CD14-positive monocyte (primary cell): ENCODE results near the gene TNFAIP8. TPM values are rescaled to one million over a fixed set of nuclear protein-coding genes. Genes with fewer than 3 reads are reported as not detected.

Source experiments
- DNase-seq, 3 donors: peaks; one replicate each; pipeline ENCODE4 v3.0.0-alpha.2; 2011 to 2022
- H2AFZ ChIP-seq: 2 replicates; pipeline ENCODE4 v1.6.0; 2012; ENCODE audit warnings: mild to moderate bottlenecking, low read depth, low read length, inconsistent platforms; ENCODE audit not compliant: insufficient read depth, poor library complexity, severe bottlenecking
- H3K27ac ChIP-seq, 2 donors: 1 replicate in 1 of 2; 2 replicates in 1 of 2; pipeline ENCODE4 v1.5.1; 2012 to 2013; ENCODE audit warnings: low read length in 2 of 2, control low read depth in 1 of 2, inconsistent platforms in 1 of 2, low read depth in 1 of 2, mild to moderate bottlenecking in 1 of 2
- H3K27me3 ChIP-seq, 2 donors: one replicate each; pipeline versions ENCODE4 v1.6.0 to v1.6.1; 2011 to 2013; ENCODE audit warnings: low read length in 2 of 2; ENCODE audit not compliant: control insufficient read depth in 2 of 2, insufficient read depth in 2 of 2
- H3K36me3 ChIP-seq, 2 donors: replicated peaks in 1 of 2; 1 replicate in 1 of 2; 2 replicates in 1 of 2; pipeline versions ENCODE4 v1.5.1 to v1.6.1; 2012 to 2013; ENCODE audit warnings: low read length in 2 of 2, control low read depth in 1 of 2, inconsistent platforms in 1 of 2, mild to moderate bottlenecking in 1 of 2; ENCODE audit not compliant: insufficient read depth in 2 of 2, control insufficient read depth in 1 of 2
- H3K4me1 ChIP-seq, 2 donors: 1 replicate in 1 of 2; 2 replicates in 1 of 2; pipeline versions ENCODE4 v1.5.1 to v1.6.1; 2012 to 2013; ENCODE audit warnings: low read length in 2 of 2, control low read depth in 1 of 2, inconsistent platforms in 1 of 2, mild to moderate bottlenecking in 1 of 2, moderate library complexity in 1 of 2; ENCODE audit not compliant: insufficient read depth in 2 of 2, control insufficient read depth in 1 of 2
- H3K4me2 ChIP-seq: replicated peaks from 2 replicates; pipeline ENCODE3; 2012; ENCODE audit warnings: low read length, moderate library complexity, mild to moderate bottlenecking; ENCODE audit not compliant: poor library complexity, severe bottlenecking; ENCODE audit errors: extremely low read depth
- H3K4me3 ChIP-seq, 3 experiments: fragments of 200-600 bp in 1 of 3; sonication (generic) in 1 of 3; replicated peaks in 1 of 3; 1 replicate in 2 of 3; 2 replicates in 1 of 3; pipeline ENCODE4 v1.5.1; 2011 to 2013; ENCODE audit warnings: low read length in 3 of 3, mild to moderate bottlenecking in 3 of 3, control low read depth in 2 of 3, low read depth in 2 of 3, inconsistent platforms in 1 of 3, moderate library complexity in 1 of 3
- H3K79me2 ChIP-seq: 2 replicates; pipeline ENCODE4 v1.6.0; 2012; ENCODE audit warnings: mild to moderate bottlenecking, control low read depth, inconsistent platforms, low read length, moderate library complexity; ENCODE audit not compliant: insufficient read depth
- H3K9ac ChIP-seq: 2 replicates; pipeline ENCODE4 v1.6.0; 2017; ENCODE audit warnings: low read length, mild to moderate bottlenecking; ENCODE audit not compliant: insufficient read depth, poor library complexity, severe bottlenecking
- H3K9me3 ChIP-seq, 2 donors: replicated peaks in 1 of 2; 1 replicate in 1 of 2; 2 replicates in 1 of 2; pipeline versions ENCODE4 v1.5.1 to v1.6.1; 2012 to 2013; ENCODE audit warnings: low read length in 2 of 2, control low read depth in 1 of 2; ENCODE audit not compliant: control insufficient read depth in 1 of 2, insufficient read depth in 1 of 2
- H4K20me1 ChIP-seq: 2 replicates; pipeline ENCODE4 v1.6.0; 2012; ENCODE audit warnings: mild to moderate bottlenecking, low read length, control low read depth, moderate library complexity; ENCODE audit not compliant: insufficient read depth
- H3K27ac Mint-ChIP-seq, 7 donors: one replicate each; pipeline ENCODE4 v1.8.0; 2020; ENCODE audit warnings: mild to moderate bottlenecking in 7 of 7, mixed read lengths in 7 of 7, moderate library complexity in 6 of 7, inconsistent platforms in 2 of 7
- H3K27me3 Mint-ChIP-seq, 3 donors: one replicate each; pipeline ENCODE4 v1.8.0; 2021 to 2022; ENCODE audit warnings: low read depth in 3 of 3, mild to moderate bottlenecking in 3 of 3, mixed read lengths in 3 of 3, moderate library complexity in 3 of 3, inconsistent platforms in 1 of 3
- H3K36me3 Mint-ChIP-seq, 2 donors: one replicate each; pipeline ENCODE4 v1.8.0; 2020; ENCODE audit warnings: mixed read lengths in 2 of 2, inconsistent platforms in 1 of 2, mild to moderate bottlenecking in 1 of 2
- H3K4me1 Mint-ChIP-seq: one replicate; pipeline ENCODE4 v1.8.0; 2020; ENCODE audit warnings: mild to moderate bottlenecking, mixed read lengths
- H3K4me3 Mint-ChIP-seq, 2 donors: one replicate each; pipeline ENCODE4 v1.8.0; 2020; ENCODE audit warnings: mild to moderate bottlenecking in 2 of 2, mixed read lengths in 2 of 2, moderate library complexity in 1 of 2
- H3K9me3 Mint-ChIP-seq, 7 donors: one replicate each; pipeline ENCODE4 v1.8.0; 2020 to 2022; ENCODE audit warnings: mixed read lengths in 7 of 7, mild to moderate bottlenecking in 6 of 7, moderate library complexity in 6 of 7, inconsistent platforms in 2 of 7
- CTCF ChIP-seq: fragments of 200-600 bp; IDR thresholded peaks from one replicate; pipeline ENCODE4 v1.8.0; 2022; ENCODE audit warnings: antibody characterized with exemption, mild to moderate bottlenecking
- WGBS: methylation state at CpG from one replicate; pipeline ENCODE4 v1.1.5; 2013; ENCODE audit warnings: missing lambda C conversion rate; ENCODE audit not compliant: insufficient coverage; 5-methylcytosine and 5-hydroxymethylcytosine counted together
- intact Hi-C, 2 donors: fragments of 100-400 bp; cut with micrococcal nuclease; formaldehyde crosslinking; loops; one replicate each; pipeline versions ENCODE4 v1.15.0 to v1.15.1; 2023
- polyA plus RNA-seq, 3 donors: library from polyadenylated mRNA; depleted of rRNA in 1 of 3; unstranded in 2 of 3; stranded (reverse) in 1 of 3; fragments of 300-500 nt in 2 of 3; fragments of >200 nt in 1 of 3; fragmentation: Illumina TruSeq in 2 of 3; gene quantifications; 1 replicate in 2 of 3; 2 replicates in 1 of 3; pipeline ENCODE4 v1.2.3, GENCODE V29; 2012 to 2021

Gene TNFAIP8
- polyA plus RNA-seq, 3 donors, result 20.6 to 55.5 (median 47.0) TPM

- no peak overlapping the region for H3K4me3 Mint-ChIP-seq
- Histone ChIP-seq H3K4me3 (no peak overlapping the region), H3K4me2 (no peak overlapping the region), H4K20me1 (peaks cover 83% of the 10 kb centered on the region), H3K36me3 (peaks cover 0 to 5% of the 10 kb centered on the region in 2 donors), H3K27me3 (no peaks in the 10 kb centered on the region), H3K9me3 (no peaks in the 10 kb centered on the region), H2AFZ (no peak overlapping the region), H3K27ac (peak overlapping the region in 1 of 2 donors; percentile 52), H3K4me1 (peaks cover 40 to 52% of the 10 kb centered on the region in 2 donors), H3K9ac (no peak overlapping the region), H3K79me2 (peaks cover 100% of the 10 kb centered on the region)
- 92% methylated on average over 2 of the region's 3 CpGs for WGBS
- peak overlapping the region in 5 of 7 donors; percentile 41 to 87 (median 43) for H3K27ac Mint-ChIP-seq
- H3K36me3 Mint-ChIP-seq, result peaks cover 13 to 15% of the 10 kb centered on the region in 2 donors
- intact Hi-C loops, result no loop called here
- peaks cover 0 to 2% (median 0%) of the 10 kb centered on the region in 3 donors for H3K27me3 Mint-ChIP-seq
- H3K4me1 Mint-ChIP-seq, result peaks cover 73% of the 10 kb centered on the region
- no peak for TF ChIP-seq CTCF
- DNase-seq, result peak in 1 of 3 donors; percentile 76
- no peaks in the 10 kb centered on the region for H3K9me3 Mint-ChIP-seq
Observed at GRCh38 chr5:119331566-119332095, 24.2 kb upstream of the TNFAIP8 start.

GRCh38 chr5:119332208-119332607 lies 23.6 kb upstream of the TNFAIP8 start:
- H3K4me1 Mint-ChIP-seq, result peaks cover 73% of the 10 kb centered on the region
- peaks cover 12 to 16% of the 10 kb centered on the region in 2 donors for H3K36me3 Mint-ChIP-seq
- Histone ChIP-seq H2AFZ (no peak overlapping the region), H3K27ac (peak overlapping the region in 1 of 2 donors; percentile 52), H3K9me3 (no peaks in the 10 kb centered on the region), H3K4me2 (no peak overlapping the region), H3K4me1 (peaks cover 40 to 52% of the 10 kb centered on the region in 2 donors), H3K36me3 (peaks cover 0 to 5% of the 10 kb centered on the region in 2 donors), H3K27me3 (no peaks in the 10 kb centered on the region), H3K9ac (no peak overlapping the region), H3K79me2 (peaks cover 100% of the 10 kb centered on the region), H4K20me1 (peaks cover 83% of the 10 kb centered on the region), H3K4me3 (no peak overlapping the region)
- no peak for TF ChIP-seq CTCF
- no peaks in the 10 kb centered on the region for H3K9me3 Mint-ChIP-seq
- peak overlapping the region in 3 of 7 donors; percentile 27 to 82 (median 38) for H3K27ac Mint-ChIP-seq
- intact Hi-C loops, result no loop called here
- WGBS, result no CpG with 5 or more reads among the region's 4 CpGs
- no peak overlapping the region for H3K4me3 Mint-ChIP-seq
- no peak for DNase-seq
- peaks cover 0 to 2% (median 0%) of the 10 kb centered on the region in 3 donors for H3K27me3 Mint-ChIP-seq
